ENCODE data around the gene TBCE. TPM values are rescaled to one million over a fixed set of nuclear protein-coding genes. Genes with fewer than 3 reads are reported as not detected.
"Not testable (repeated sequence)": the region's sequence is repeated elsewhere in the genome, so short reads cannot be mapped to it uniquely, and the experiment has no call there.

TBCE gene
- total RNA-seq, 2 experiments from 2014 or later = 22.3 to 26.1 TPM

GRCh38 chr1:235455097-235455496 is 87.9 kb downstream of the TBCE start:
- peaks cover 4% of the 10 kb centered on the region for H3K4me1 Mint-ChIP-seq
- no peaks in the 10 kb centered on the region for H3K9me3 Mint-ChIP-seq (ENCODE audit: low read depth)
- H3K27ac Mint-ChIP-seq = no peak overlapping the region
- intact Hi-C loops (cut with DNase I, micrococcal nuclease) = no loop called here
- ChIA-PET POLR2A (no interaction called here), CTCF (interaction anchor here (0.9 to 1.4 kb wide), 2 partner anchors 20 to 50 kb away, joined by 3 read pairs; no protein-coding TSS in a partner anchor)
- DNase-seq = no peak
- no peak overlapping the region for H3K4me3 Mint-ChIP-seq
- peaks cover 13% of the 10 kb centered on the region for H3K36me3 Mint-ChIP-seq (ENCODE audit: low read depth)
- no peak for ATAC-seq
- H3K27me3 Mint-ChIP-seq = no peaks in the 10 kb centered on the region

DNA sequence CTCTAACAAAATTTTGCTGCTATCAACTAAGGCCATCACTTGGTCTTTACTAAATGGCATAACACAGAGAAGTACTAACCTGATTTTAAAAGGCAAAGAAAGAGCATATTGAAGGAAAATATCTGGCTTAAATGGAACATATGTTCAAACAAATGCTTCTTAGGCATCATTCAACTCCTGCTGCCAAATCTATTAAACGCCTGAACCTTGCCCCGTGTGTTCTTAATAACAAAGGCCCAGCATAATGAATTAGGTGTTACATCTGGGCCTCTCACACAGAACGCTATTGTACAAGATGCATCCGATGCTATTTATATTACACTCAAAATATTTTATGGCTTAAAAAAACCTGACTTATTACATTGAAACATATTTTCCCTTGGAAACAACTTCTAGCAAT is 88.6 kb downstream of the TBCE start:
- DNase-seq = no peak
- ATAC-seq = no peak
- Mint-ChIP-seq H3K27ac (no peak overlapping the region), H3K4me1 (no peaks in the 10 kb centered on the region), H3K9me3 (ENCODE audit: low read depth) (no peaks in the 10 kb centered on the region), H3K27me3 (no peaks in the 10 kb centered on the region), H3K36me3 (ENCODE audit: low read depth) (peaks cover 7% of the 10 kb centered on the region), H3K4me3 (no peak overlapping the region)
- ChIA-PET CTCF (interaction anchor here (1.4 kb wide), 1 partner anchor 50 kb away, joined by 3 read pairs; no protein-coding TSS in a partner anchor), POLR2A (no interaction called here)
- intact Hi-C loops (cut with DNase I, micrococcal nuclease) = no loop called here

DNA sequence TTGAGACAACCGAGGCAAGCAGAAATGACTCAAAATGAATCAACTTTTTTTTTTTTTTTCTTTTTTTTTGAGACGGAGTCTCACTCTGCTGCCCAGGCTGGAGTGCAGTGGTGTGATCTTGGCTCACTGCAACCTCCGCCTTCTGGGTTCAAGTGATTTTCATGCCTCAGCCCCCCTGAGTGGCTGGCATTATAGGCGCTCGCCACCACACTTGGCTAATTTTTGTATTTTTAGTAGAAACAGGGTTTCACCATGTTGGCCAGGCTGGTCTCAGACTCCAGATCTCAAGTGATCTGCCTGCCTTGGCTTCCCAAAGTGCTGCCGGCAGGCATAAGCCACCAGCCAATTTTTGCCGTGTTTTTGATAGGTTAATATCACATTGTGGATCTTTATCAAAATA is 90.6 kb downstream of the TBCE start:
- ATAC-seq; POLR2A ChIA-PET; H3K9me3 Mint-ChIP-seq (ENCODE audit: low read depth); H3K27me3 Mint-ChIP-seq; DNase-seq; H3K36me3 Mint-ChIP-seq (ENCODE audit: low read depth); H3K4me1 Mint-ChIP-seq; H3K27ac Mint-ChIP-seq; intact Hi-C loops (cut with DNase I, micrococcal nuclease); H3K4me3 Mint-ChIP-seq: not testable (repeated sequence)
- CTCF ChIA-PET = interaction anchor here (0.5 kb wide), 1 partner anchor 31 kb away, joined by 3 read pairs; no protein-coding TSS in a partner anchor

- peaks cover 8% of the 10 kb centered on the region for H3K4me1 Mint-ChIP-seq
Measured at GRCh38 chr1:235460770-235461169, 93.5 kb downstream of the TBCE start.

DNA sequence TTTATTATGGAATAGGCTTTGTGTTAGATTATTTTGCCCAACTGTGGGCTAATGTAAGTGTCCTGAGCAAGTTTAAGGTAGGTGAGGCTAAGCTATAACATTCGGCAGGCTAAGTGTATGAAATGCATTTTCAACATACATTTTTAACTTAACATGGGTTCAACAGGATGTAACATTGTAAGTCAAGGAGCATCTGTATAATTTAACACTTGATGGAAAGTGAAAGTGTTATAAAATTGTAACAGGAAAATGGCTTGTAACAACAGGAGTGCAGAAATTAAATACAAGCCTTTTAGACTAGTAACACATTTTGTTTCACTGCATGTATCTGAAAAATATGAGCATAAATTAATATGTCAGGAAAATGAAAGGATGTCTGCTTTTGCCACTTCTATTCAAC is 94.7 kb downstream of the TBCE start:
- POLR2A ChIA-PET = no interaction called here
- no peak for ATAC-seq

More at GRCh38 chr1:235460770-235461169, 93.5 kb downstream of the TBCE start:
- no peak for DNase-seq
- Mint-ChIP-seq H3K4me3 (no peak overlapping the region), H3K27ac (no peak overlapping the region), H3K9me3 (ENCODE audit: low read depth) (no peaks in the 10 kb centered on the region), H3K36me3 (ENCODE audit: low read depth) (peaks cover 9% of the 10 kb centered on the region), H3K27me3 (no peaks in the 10 kb centered on the region)
- intact Hi-C loops (cut with DNase I, micrococcal nuclease) = no loop called here
- ChIA-PET CTCF (interaction anchor here (1.1 kb wide), 1 partner anchor 10 kb away, joined by 3 read pairs; no protein-coding TSS in a partner anchor), POLR2A (no interaction called here)
- no peak for ATAC-seq

DNA sequence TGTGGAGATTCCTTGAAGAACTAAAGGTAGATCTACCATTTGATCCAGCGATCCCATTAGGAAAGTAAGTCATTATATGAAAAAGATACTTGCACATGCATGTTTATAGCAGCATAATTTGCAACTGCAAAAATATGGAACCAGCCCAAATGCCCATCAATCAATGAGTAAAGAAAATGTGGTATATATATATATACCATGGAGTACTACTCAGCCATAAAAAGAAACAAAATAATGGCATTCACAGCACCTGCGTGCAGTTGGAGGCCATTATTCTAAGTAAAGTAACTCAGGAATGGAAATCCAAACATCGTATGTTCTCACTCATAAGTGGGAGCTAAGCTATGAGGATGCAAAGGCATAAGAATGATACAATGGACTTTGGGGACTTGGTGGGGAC is 95.6 kb downstream of the TBCE start:
- CTCF ChIA-PET = interaction anchor here (0.7 to 1.0 kb wide), 2 partner anchors 12 to 270 kb away, joined by 3 read pairs; no protein-coding TSS in a partner anchor
- ATAC-seq; intact Hi-C loops (cut with DNase I, micrococcal nuclease); H3K4me3 Mint-ChIP-seq; H3K27me3 Mint-ChIP-seq; DNase-seq; H3K4me1 Mint-ChIP-seq; POLR2A ChIA-PET; H3K9me3 Mint-ChIP-seq (ENCODE audit: low read depth); H3K27ac Mint-ChIP-seq: not testable (repeated sequence)
- H3K36me3 Mint-ChIP-seq (ENCODE audit: low read depth) = peaks cover 10% of the 10 kb centered on the region

More for the DNA sequence above, 94.7 kb downstream of the TBCE start:
- H3K36me3 Mint-ChIP-seq (ENCODE audit: low read depth) = peaks cover 10% of the 10 kb centered on the region
- H3K4me1 Mint-ChIP-seq = peaks cover 8% of the 10 kb centered on the region
- CTCF ChIA-PET = no interaction called here
- intact Hi-C loops (cut with DNase I, micrococcal nuclease) = no loop called here
- H3K9me3 Mint-ChIP-seq (ENCODE audit: low read depth) = no peaks in the 10 kb centered on the region
- H3K4me3 Mint-ChIP-seq = no peak overlapping the region
- no peak overlapping the region for H3K27ac Mint-ChIP-seq
- no peak for DNase-seq
- no peaks in the 10 kb centered on the region for H3K27me3 Mint-ChIP-seq

DNA sequence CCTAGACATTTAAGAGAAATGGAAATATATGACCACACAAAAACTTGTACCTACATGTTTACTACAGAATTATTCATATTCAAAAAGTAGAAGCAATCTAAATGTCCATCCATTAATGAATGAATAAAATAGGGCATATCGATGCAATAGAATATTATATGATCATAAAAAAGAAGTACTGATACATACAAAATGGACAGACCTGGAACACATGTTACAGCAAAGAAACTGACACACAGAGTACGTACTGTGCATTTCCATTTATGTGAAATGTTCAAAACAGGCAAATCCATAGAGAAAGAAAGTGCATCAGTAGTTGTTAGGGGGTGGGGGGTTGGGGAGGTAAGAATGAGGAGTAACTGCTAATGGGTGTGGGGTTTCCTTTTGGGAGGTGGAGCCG is 97.8 kb downstream of the TBCE start:
- ChIA-PET CTCF (no interaction called here), POLR2A (no interaction called here)
- Mint-ChIP-seq H3K27me3 (no peaks in the 10 kb centered on the region), H3K36me3 (ENCODE audit: low read depth) (peaks cover 17% of the 10 kb centered on the region), H3K4me1 (peaks cover 8% of the 10 kb centered on the region), H3K4me3 (no peak overlapping the region), H3K9me3 (ENCODE audit: low read depth) (no peaks in the 10 kb centered on the region), H3K27ac (no peak overlapping the region)
- intact Hi-C loops (cut with DNase I, micrococcal nuclease) = no loop called here
- ATAC-seq = no peak
- DNase-seq = no peak

DNA sequence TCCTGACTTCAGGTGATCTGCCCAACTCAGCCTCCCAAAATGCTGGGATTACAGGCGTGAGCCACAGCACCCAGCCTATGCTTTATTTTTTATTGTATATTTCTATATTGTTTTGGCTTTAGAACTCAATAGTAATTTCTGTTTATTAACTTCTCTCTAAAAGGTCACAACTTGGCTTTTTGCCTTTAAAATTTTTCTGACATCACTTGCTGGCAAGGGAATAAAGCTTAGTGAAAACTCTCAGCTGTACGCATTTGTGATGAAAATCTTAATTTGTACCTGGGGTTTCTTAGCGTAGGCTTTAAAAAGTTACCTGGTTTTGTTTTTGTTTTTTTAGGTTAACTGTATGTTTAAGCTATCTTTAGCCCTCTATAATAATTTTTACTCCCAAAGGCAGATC is 100.8 kb downstream of the TBCE start:
- Mint-ChIP-seq H3K36me3 (ENCODE audit: low read depth) (peaks cover 17% of the 10 kb centered on the region), H3K9me3 (ENCODE audit: low read depth) (no peaks in the 10 kb centered on the region), H3K4me3 (no peak overlapping the region), H3K27ac (no peak overlapping the region), H3K4me1 (no peaks in the 10 kb centered on the region), H3K27me3 (no peaks in the 10 kb centered on the region)
- intact Hi-C loops (cut with DNase I, micrococcal nuclease) = no loop called here
- ChIA-PET CTCF (no interaction called here), POLR2A (no interaction called here)
- ATAC-seq (no peak), DNase-seq (no peak)

DNA sequence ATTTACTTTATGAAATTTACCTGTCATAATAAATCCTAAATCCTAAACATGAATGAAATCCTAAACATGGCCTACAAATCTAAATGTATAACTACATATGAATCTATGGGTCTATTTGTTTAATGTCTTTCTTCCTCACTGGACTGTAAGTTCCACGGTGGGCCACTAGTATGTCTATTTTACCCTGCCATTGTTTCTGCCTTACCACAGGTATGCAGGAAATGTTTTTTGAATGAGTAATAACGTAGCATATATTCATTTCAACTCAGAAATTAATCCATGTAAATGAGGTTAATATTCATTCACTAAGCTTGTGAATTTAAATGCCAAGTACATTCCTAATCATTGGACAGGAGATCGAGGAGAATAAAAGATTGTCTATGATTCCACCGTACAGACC is 101.7 kb downstream of the TBCE start:
- Mint-ChIP-seq H3K4me1 (no peaks in the 10 kb centered on the region), H3K9me3 (ENCODE audit: low read depth) (no peaks in the 10 kb centered on the region), H3K36me3 (ENCODE audit: low read depth) (peaks cover 17% of the 10 kb centered on the region), H3K27ac (no peak overlapping the region), H3K4me3 (no peak overlapping the region), H3K27me3 (no peaks in the 10 kb centered on the region)
- ChIA-PET POLR2A (no interaction called here), CTCF (interaction anchor here (0.7 to 1.2 kb wide), 2 partner anchors 24 to 52 kb away, joined by 3 read pairs; no protein-coding TSS in a partner anchor)
- no peak for ATAC-seq
- intact Hi-C loops (cut with DNase I, micrococcal nuclease) = no loop called here
- no peak for DNase-seq

DNA sequence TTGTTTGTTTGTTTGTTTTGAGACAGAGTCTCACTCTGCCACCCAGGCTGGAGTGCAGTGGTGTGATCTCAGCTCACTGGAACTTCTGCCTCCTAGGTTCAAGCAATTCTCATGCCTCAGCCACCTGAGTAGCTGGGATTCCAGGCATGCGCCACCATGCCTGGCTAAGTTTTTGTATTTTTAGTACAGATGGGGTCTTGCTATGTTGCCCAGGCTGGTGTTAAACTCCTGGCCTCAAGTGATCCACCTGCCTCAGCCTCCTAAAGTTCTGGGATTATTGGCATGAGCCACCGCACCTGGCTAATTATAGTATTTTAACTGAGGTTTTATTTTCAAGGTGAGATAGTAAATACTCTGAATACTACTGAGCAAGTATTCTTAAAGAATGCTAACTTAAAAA is 102.7 kb downstream of the TBCE start:
- POLR2A ChIA-PET = not testable (repeated sequence)

DNA sequence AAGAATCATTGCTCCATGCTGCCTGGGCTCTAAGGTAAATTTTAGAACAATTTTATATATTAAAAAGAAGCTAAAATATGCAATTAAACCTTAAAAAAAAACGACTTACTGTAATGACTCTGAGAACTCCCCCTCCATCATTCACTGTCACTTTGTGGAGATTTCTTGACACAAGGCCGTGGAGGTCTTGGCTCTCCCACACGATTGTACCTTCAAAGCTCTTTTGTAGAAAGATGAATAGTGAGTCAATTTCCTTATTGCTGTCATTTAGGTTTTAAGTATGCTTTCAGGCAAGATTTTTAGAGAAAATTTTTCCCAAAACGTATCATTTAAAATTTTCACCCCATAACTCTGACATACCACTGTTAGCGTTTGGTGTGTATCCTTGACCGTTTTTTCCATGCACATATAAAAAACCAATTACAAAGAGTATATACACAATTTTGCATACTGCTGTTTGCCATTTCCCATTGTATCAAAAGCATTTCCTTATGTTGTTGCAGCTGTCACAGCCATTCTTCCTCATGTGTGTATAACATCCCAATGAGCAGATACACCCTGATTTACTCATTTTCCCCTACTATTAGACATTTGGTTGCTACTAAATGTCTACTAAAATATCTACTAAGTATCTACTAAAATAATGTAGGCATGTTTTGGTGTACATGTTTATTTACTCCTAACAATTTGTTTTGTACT is 103.7 kb downstream of the TBCE start:
- ChIA-PET POLR2A (no interaction called here), CTCF (interaction anchor here (0.7 kb wide), 1 partner anchor 256 kb away, joined by 3 read pairs; no protein-coding TSS in a partner anchor)
- no peak overlapping the region for H3K4me3 Mint-ChIP-seq
- H3K36me3 Mint-ChIP-seq (ENCODE audit: low read depth) = peaks cover 10% of the 10 kb centered on the region
- H3K9me3 Mint-ChIP-seq (ENCODE audit: low read depth) = no peaks in the 10 kb centered on the region
- DNase-seq = no peak
- intact Hi-C loops (cut with DNase I, micrococcal nuclease) = no loop called here
- H3K4me1 Mint-ChIP-seq = no peaks in the 10 kb centered on the region
- no peak for ATAC-seq
- no peaks in the 10 kb centered on the region for H3K27me3 Mint-ChIP-seq
- no peak overlapping the region for H3K27ac Mint-ChIP-seq

More for the DNA sequence above, 102.7 kb downstream of the TBCE start:
- H3K36me3 Mint-ChIP-seq (ENCODE audit: low read depth) = peaks cover 12% of the 10 kb centered on the region
- ATAC-seq; H3K9me3 Mint-ChIP-seq (ENCODE audit: low read depth); H3K4me1 Mint-ChIP-seq; H3K27ac Mint-ChIP-seq; H3K27me3 Mint-ChIP-seq; H3K4me3 Mint-ChIP-seq; DNase-seq; intact Hi-C loops (cut with DNase I, micrococcal nuclease): not testable (repeated sequence)
- CTCF ChIA-PET = interaction anchor here (0.5 kb wide), 1 partner anchor 153 kb away, joined by 3 read pairs; no protein-coding TSS in a partner anchor

GRCh38 chr1:235473806-235474205 is 106.6 kb downstream of the TBCE start:
- intact Hi-C loops (cut with DNase I, micrococcal nuclease) = no loop called here
- no peak overlapping the region for H3K4me3 Mint-ChIP-seq
- H3K36me3 Mint-ChIP-seq (ENCODE audit: low read depth) = peaks cover 15% of the 10 kb centered on the region
- POLR2A ChIA-PET = interaction anchor here (0.7 kb wide), 1 partner anchor 43 kb away, joined by 4 read pairs; no protein-coding TSS in a partner anchor
- H3K4me1 Mint-ChIP-seq = no peaks in the 10 kb centered on the region
- no peaks in the 10 kb centered on the region for H3K27me3 Mint-ChIP-seq
- ATAC-seq (no peak), DNase-seq (no peak)
- no peak overlapping the region for H3K27ac Mint-ChIP-seq
- H3K9me3 Mint-ChIP-seq (ENCODE audit: low read depth) = no peaks in the 10 kb centered on the region
- CTCF ChIA-PET = interaction anchor here (1.0 kb wide), 1 partner anchor 25 kb away, joined by 3 read pairs; no protein-coding TSS in a partner anchor
